Measurements from ENCODE around the gene ADAMTS9. TPM values are rescaled to one million over a fixed set of nuclear protein-coding genes. Genes with fewer than 3 reads are reported as not detected.
"Not testable (repeated sequence)": the region's sequence is repeated elsewhere in the genome, so short reads cannot be mapped to it uniquely, and the experiment has no call there.

Gene ADAMTS9
- total RNA-seq, 1 donor from 2014 or later, result 96.2 TPM

DNA sequence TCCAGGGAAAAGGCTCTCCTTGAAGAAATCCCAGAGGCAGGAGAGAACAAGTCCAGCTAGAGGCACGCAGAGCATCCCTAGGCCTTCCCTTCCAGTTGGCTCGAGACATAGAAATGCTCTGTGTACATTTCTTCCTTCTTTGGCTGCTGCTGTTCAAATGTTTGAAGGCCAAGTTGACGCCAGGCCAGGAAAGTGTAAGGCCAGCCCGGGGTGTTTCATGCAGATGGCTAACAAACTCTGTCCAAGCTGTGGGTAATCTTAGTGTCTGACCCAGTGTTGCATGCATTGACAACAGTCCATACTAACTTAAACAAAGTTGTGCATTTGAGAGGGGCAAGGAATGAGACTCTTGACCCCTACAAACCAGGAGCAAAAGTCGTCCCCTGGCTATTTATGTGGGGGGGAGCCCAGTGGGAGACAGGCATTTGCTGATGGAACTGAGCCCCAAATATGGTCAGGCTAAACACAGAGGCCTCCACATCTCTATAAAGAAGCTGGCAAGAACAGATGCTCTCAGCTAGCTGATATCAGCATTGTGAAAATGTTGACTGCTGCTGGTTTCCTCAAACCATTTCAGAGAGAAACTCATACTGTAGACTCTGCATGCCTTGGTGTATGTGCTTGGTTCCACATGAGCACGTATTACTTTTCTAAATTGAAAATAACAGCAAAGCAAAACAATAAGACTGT is 139.5 kb downstream of the ADAMTS9 start:
- DNase-seq (ENCODE audit: extremely low read depth, low read depth, low spot score), result no peak

GRCh38 chr3:64546856-64547255 is 140.9 kb downstream of the ADAMTS9 start:
- DNase-seq (ENCODE audit: extremely low read depth, low read depth, low spot score), result no peak

GRCh38 chr3:64545239-64545638 is 142.6 kb downstream of the ADAMTS9 start:
- DNase-seq (ENCODE audit: extremely low read depth, low read depth, low spot score), result not testable (repeated sequence)

DNA sequence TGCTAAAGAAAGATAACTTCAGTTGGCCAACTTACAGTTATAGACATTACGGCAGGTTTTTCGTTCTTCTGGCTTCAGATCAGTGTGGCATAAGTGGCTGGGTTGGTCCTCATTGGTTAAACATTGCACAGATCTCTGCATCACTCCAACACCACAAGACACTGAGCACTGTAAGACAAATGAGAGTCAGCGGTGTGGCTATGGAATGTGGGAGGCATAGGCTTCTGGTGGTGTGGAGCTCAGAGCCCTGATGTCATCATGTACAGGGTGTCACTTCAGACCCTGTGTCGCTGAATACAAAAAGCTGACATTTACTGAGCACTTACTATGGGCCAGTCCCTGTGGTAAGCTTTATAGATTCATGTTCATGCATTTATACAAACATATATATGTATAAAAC is 146.0 kb downstream of the ADAMTS9 start:
- no peak for DNase-seq (ENCODE audit: extremely low read depth, low read depth, low spot score)

- peak; percentile 2 for DNase-seq (ENCODE audit: extremely low read depth, low read depth, low spot score)
Observed at GRCh38 chr3:64539451-64540196, 148.2 kb downstream of the ADAMTS9 start.

GRCh38 chr3:64536166-64536565 is 151.6 kb downstream of the ADAMTS9 start:
- no peak for DNase-seq (ENCODE audit: extremely low read depth, low read depth, low spot score)

DNA sequence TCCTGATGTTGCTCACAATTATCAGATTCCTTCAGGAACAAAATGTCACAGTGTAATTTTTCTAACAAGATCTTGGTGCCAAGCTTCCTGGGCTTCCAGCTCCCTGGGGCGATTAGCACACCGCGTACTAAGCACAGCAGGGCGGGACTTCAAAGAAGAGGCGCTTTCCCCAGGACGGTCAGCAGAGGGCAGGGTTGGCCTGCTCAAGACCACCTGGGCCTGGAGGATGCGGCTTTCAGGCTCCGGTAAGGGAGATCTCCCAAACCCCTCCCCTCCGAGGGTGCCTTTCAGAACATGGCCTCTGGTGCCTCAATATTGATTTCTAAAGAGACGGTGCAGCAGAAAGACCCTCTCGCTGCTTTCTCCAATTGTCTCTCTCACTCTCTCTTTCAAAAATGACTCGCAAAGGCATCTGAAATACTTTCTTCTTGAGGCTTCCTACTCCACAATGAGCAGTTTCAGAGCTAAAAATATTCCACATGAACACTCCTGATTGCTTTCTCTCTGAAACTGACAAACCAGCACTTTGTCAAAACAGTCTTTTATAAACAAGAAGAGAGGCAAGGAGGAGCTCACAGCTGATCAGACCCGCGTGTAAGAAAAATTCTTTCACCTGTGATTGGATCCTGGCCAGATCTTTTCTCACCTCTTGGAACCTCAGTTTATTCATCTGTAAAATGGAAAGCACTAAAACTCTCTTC is 154.0 kb downstream of the ADAMTS9 start:
- DNase-seq (ENCODE audit: extremely low read depth, low read depth, low spot score), result peak; percentile 33

GRCh38 chr3:64530434-64531049 is 157.3 kb downstream of the ADAMTS9 start:
- DNase-seq (ENCODE audit: extremely low read depth, low read depth, low spot score), result peak; percentile 20

DNA sequence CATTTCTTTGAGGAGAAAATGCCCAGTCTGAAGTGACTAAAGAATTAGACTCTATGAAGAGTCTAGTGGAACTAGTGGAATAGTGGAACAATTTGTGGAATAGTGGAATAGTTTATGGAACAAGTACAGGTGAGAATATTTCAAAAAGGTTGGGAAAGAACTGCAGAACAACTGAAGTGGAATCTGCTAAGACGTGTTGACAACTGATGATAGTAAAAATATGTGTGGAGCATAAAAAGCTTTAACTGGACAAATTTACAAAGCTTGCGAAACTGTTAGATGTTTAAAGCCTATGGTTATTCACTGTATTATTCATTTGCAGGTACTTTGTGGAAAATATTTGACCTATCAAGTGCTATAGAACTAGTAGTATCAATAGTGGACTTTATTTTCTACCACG is 164.5 kb downstream of the ADAMTS9 start:
- DNase-seq (ENCODE audit: extremely low read depth, low read depth, low spot score), result no peak

DNA sequence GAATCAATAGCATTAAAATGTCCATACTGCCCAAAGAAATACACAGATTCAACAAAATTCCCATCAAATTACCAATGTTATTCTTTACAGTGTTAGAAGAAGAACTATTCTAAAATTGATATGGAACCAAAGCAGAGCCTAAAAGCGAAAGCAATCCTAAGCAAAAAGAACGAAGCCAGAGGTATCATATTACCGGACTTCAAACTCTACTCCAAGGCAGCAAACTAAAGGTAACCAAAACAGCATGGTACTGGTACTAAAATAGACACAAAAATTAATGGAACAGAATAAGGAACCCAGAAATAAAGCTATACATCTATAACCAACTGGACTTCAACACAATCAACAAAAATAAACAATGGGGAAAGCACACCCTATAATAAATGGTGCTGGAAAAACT is 167.5 kb downstream of the ADAMTS9 start:
- no peak for DNase-seq (ENCODE audit: extremely low read depth, low read depth, low spot score)

GRCh38 chr3:64518950-64519349 is 168.8 kb downstream of the ADAMTS9 start:
- no peak for DNase-seq (ENCODE audit: extremely low read depth, low read depth, low spot score)

DNA sequence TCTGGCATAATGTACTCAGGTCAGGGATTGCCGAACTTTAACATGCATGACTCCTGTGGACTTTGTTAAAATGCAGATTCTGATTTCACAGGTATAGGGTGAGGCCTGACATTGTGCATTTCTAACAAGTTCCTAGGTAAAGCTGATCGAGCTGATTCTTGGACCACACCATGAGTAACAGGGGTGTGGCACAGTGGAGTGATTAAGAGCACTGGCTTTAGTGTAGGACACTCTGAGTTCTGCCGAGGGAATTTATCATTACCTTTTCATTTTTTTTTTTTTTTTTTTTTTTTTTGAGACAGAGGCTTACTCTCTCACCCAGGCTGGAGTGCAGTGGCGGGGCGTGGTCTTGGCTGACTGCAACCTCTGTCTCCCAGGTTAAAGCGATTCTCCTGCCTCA is 169.3 kb downstream of the ADAMTS9 start:
- no peak for DNase-seq (ENCODE audit: extremely low read depth, low read depth, low spot score)

- no peak for DNase-seq (ENCODE audit: extremely low read depth, low read depth, low spot score)
Observed at GRCh38 chr3:64514889-64515288, 172.9 kb downstream of the ADAMTS9 start.

DNA sequence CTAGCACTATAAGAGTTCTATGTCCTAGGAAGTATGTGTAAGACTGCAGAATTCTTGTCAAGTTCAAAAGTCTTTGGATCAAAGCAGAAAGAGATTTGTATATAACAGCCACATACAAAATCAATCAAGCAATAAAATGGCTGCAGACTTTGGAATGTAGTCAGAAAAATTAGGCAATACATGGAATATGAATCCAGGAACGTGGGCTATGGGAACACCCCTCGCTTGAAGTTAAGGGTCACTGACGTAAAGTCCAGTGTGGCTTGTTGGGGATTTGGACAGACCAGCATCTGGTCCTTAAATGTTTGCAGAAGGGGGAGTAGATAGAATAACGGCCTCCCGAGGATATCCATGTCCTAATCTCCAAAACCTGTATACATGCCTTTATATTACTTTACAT is 178.6 kb downstream of the ADAMTS9 start:
- no peak for DNase-seq (ENCODE audit: extremely low read depth, low read depth, low spot score)

- DNase-seq (ENCODE audit: extremely low read depth, low read depth, low spot score), result no peak
Observed at GRCh38 chr3:64508140-64508539, 179.7 kb downstream of the ADAMTS9 start.

GRCh38 chr3:64506255-64506654 is 181.5 kb downstream of the ADAMTS9 start:
- DNase-seq (ENCODE audit: extremely low read depth, low read depth, low spot score), result no peak

DNA sequence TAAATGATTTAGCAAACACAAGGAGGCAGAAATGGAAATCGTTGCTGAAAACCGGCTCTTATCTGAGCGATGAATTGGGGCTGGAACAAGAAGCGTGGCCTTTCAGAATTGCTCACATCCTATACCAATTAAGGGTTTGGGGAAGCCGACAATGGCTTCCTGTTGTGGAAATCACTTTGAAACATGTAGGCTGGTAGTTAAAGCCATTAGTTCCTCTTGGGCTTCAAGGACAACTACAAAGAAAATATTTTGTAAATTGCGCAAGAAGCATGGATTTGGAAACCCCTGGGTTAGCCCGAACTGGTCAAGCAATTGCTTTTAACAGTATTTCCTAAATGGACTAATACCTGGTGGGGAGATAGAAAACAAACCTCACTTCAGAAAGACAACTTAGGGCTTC is 182.4 kb downstream of the ADAMTS9 start:
- DNase-seq (ENCODE audit: extremely low read depth, low read depth, low spot score), result no peak

DNA sequence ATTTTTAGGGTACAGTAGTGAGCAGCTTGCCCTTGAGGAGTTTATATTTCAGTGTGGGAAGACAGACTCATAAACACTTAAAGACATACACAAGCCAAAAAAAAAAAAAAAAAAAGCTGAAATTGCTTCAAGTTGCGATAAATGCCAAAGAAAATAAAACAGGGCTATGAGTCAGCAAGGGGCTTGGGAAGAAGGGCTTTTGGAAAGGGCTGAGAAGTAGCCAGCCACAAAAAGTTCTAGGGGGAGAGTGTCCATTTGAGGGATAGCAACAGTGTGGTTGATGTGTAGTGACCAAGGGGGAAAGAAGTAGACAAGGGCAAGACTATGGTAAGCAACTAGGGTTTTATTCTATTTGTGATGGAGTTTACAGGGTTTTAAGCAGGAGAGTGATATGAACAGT is 185.5 kb downstream of the ADAMTS9 start:
- DNase-seq (ENCODE audit: extremely low read depth, low read depth, low spot score), result no peak

DNA sequence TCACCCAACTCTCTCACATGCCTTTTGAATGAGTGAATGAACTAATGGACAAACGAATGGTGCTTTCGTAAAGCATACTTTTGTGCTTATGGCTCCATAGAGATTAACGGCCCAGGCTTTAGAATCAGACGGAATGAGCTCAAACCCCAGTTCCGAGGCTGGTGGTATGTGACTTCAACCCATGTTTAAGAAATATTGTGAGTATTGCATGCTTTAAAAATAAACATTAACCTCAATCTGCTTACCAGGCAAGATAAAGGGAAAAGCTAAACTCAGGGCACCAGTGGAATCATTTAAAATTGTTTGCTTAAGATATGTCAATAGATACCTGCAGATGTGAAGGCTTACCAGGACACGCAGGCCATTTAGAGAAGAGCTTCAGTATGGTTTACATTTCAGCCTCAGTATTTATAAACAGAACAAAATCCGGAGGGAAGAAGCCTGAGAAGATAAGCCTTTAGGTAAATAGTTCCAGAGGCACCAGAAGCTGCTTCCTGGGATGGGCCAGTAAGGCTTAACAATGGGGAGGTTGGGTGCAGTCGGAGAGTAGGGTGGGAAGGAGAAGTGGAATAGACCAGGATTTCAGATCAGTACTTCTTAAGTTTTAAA is 186.4 kb downstream of the ADAMTS9 start:
- DNase-seq (ENCODE audit: extremely low read depth, low read depth, low spot score), result no peak

DNA sequence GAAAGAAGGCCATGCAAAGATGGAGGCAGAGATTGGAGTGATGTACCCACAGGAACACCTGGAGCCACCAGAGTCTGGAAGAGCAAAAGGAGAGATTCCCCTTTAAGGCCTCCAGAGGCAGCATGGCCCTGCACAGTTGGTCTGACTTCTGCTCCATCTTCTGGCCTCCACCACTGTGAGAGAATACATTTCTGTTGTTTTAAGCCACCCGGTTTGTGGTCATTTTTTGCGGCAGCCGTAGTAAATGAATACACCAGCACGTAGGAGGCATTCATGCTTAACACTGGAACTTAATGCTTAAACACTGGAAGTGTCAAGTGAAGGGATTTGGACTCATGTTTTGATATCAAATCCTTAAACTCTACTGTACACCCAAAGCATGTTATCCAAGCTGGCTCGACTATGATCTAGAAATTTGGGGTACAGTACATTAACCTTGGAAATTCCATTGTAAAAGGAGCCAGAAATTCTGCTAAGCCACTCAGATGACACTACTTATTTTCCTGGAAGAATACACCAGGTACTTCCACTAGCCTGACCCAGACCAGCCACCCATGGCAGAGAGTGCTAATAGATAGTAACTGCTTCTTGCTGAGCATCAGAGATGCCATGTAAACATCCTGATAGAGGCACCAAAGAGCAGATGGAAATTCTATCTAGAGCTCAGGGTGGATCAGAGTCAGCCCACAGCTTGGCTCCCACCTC is 190.9 kb downstream of the ADAMTS9 start:
- DNase-seq (ENCODE audit: extremely low read depth, low read depth, low spot score), result no peak

Measured in glomerular endothelial cell (primary cell).